Subcutaneous abdominal adipose tissue (tissue), 5 donors: ENCODE data around the gene CADM1.

Source experiments
- H3K27ac ChIP-seq: one replicate; pipeline ENCODE4 v1.7.0; 2013; ENCODE audit warnings: low read depth, mild to moderate bottlenecking, inconsistent platforms, low read length, moderate library complexity
- H3K27me3 ChIP-seq, 5 donors: one replicate each; pipeline ENCODE4 v1.7.0; 2013; ENCODE audit warnings: low read length in 5 of 5, inconsistent platforms in 1 of 5; ENCODE audit not compliant: control insufficient read depth in 5 of 5, insufficient read depth in 4 of 5
- H3K36me3 ChIP-seq, 5 donors: one replicate each; pipeline ENCODE4 v1.7.0; 2013; ENCODE audit warnings: low read length in 5 of 5; ENCODE audit not compliant: control insufficient read depth in 5 of 5, insufficient read depth in 5 of 5
- H3K4me1 ChIP-seq, 5 donors: one replicate each; pipeline ENCODE4 v1.7.0; 2013; ENCODE audit warnings: low read length in 5 of 5, mild to moderate bottlenecking in 3 of 5, moderate library complexity in 1 of 5; ENCODE audit not compliant: control insufficient read depth in 5 of 5, insufficient read depth in 5 of 5
- H3K4me3 ChIP-seq, 5 donors: one replicate each; pipeline ENCODE4 v1.7.0; 2013; ENCODE audit warnings: low read length in 5 of 5, low read depth in 1 of 5
- H3K9ac ChIP-seq, 5 donors: one replicate each; pipeline ENCODE4 v1.7.0; 2013; ENCODE audit warnings: low read length in 5 of 5, mild to moderate bottlenecking in 4 of 5, moderate library complexity in 3 of 5
- H3K9me3 ChIP-seq, 5 donors: one replicate each; pipeline ENCODE4 v1.7.0; 2013; ENCODE audit warnings: low read length in 5 of 5; ENCODE audit not compliant: control insufficient read depth in 5 of 5
- donor health status: healthy.
- donor health status: healthy.
- donor health status: healthy.
- donor health status: healthy.
- donor health status: healthy.

Gene CADM1

GRCh38 chr11:115145324-115145723 lies 358.9 kb downstream of the CADM1 start:
- Histone ChIP-seq H3K4me3 (no peak overlapping the region), H3K27me3 (peaks cover 0 to 15% (median 7%) of the 10 kb centered on the region in 5 donors), H3K9ac (no peak overlapping the region), H3K4me1 (peaks cover 0 to 5% (median 0%) of the 10 kb centered on the region in 5 donors), H3K27ac (no peak overlapping the region), H3K9me3 (no peaks in the 10 kb centered on the region), H3K36me3 (no peaks in the 10 kb centered on the region)

DNA sequence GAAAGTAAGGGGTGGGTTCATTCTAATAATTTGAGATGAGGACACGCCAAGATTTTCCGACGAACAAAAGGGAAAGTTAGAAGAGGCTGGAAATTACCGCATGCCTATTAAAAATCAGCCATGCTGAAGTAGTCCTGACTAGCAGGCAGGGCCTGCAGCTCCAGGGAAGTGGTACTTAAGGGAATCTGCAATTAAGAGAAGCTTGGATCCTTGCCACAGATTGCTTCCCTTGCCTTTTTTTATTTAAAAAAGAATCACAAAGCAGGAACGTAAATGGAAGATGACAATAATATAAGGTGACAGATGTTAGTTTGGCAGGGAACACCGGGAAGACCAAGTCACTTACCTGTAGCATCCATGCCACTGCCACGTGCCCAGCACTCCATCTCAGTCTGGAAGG lies 359.3 kb downstream of the CADM1 start:
- no peaks in the 10 kb centered on the region for H3K36me3 ChIP-seq
- no peaks in the 10 kb centered on the region for H3K9me3 ChIP-seq
- H3K4me1 ChIP-seq = peaks cover 0 to 5% (median 0%) of the 10 kb centered on the region in 5 donors
- H3K4me3 ChIP-seq = no peak overlapping the region
- H3K27ac ChIP-seq = no peak overlapping the region
- no peak overlapping the region for H3K9ac ChIP-seq
- H3K27me3 ChIP-seq = peaks cover 0 to 19% (median 7%) of the 10 kb centered on the region in 5 donors

DNA sequence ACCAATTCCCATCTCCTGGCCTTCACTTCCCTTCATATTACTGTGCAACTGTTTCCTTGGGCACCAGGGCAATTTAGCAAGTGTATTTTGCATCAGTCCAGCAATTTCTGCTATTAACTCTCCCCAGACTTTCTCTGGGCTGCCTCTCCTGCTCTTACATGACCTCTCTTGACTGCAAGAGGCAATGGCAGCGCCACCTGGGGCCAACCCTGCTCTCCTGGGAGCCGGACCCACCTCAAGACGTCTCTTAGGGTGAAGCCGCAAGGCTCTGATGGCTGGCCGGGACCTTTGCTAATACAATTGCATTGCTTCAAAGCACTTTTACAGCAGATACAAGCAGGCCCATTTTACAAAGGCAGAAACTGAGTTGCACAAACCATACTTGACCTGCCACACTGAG lies 360.2 kb downstream of the CADM1 start:
- peaks cover 0 to 5% (median 0%) of the 10 kb centered on the region in 5 donors for H3K4me1 ChIP-seq
- H3K36me3 ChIP-seq = no peaks in the 10 kb centered on the region
- peaks cover 0 to 22% (median 7%) of the 10 kb centered on the region in 5 donors for H3K27me3 ChIP-seq
- no peak overlapping the region for H3K27ac ChIP-seq
- no peak overlapping the region for H3K9ac ChIP-seq
- no peaks in the 10 kb centered on the region for H3K9me3 ChIP-seq
- H3K4me3 ChIP-seq = no peak overlapping the region

DNA sequence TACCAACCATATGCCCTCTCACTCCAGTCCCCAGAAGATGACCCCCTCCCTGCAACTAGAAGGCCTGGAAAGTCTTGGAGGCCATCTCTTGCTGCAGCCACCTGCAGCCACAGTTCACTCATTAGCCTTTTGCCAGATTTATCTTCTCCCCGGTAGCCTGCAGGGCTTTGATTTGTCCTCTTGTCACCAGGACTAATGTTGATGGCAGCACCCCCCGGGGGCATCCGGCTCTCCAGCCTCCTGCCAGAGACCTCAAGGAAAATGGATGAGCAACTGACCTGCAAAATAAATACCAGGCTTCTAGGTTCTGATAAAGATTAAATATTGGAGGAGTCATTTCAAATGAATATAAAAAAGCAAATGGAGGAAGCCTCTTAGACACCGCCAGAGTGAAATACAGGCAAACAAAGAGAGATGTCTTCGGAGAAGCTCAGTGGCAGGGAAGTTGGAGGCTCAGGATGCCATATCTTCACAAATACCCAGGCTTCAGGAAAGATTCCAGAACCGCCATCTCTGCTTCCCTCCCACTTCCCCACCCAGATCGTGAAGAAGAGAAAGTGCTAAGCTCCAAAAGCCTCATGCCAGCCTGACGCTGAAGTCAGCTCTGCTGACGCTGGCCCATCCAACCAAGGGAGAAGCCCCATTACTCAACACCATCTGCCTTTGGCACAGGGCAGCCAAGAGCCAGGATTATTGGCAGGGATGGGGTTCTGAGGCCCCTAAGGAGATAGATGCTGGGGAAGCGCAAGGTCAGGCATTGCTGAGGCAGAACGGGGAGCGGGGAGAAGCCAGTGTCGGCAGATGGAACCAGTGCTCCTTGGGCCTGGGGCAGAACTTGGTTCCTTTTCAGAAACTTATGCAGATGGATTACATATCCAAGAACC lies 362.7 kb downstream of the CADM1 start:
- Histone ChIP-seq H3K4me3 (no peak overlapping the region), H3K4me1 (peaks cover 0 to 5% (median 0%) of the 10 kb centered on the region in 5 donors), H3K27ac (no peak overlapping the region), H3K9ac (no peak overlapping the region), H3K36me3 (no peaks in the 10 kb centered on the region), H3K9me3 (no peaks in the 10 kb centered on the region), H3K27me3 (peaks cover 0 to 16% (median 8%) of the 10 kb centered on the region in 5 donors)

- Histone ChIP-seq H3K27ac (no peak overlapping the region), H3K36me3 (no peaks in the 10 kb centered on the region), H3K27me3 (peaks cover 0 to 10% (median 8%) of the 10 kb centered on the region in 5 donors), H3K4me3 (no peak overlapping the region), H3K4me1 (no peaks in the 10 kb centered on the region), H3K9me3 (no peaks in the 10 kb centered on the region), H3K9ac (no peak overlapping the region)
Measured at GRCh38 chr11:115135936-115136335, 368.3 kb downstream of the CADM1 start.

DNA sequence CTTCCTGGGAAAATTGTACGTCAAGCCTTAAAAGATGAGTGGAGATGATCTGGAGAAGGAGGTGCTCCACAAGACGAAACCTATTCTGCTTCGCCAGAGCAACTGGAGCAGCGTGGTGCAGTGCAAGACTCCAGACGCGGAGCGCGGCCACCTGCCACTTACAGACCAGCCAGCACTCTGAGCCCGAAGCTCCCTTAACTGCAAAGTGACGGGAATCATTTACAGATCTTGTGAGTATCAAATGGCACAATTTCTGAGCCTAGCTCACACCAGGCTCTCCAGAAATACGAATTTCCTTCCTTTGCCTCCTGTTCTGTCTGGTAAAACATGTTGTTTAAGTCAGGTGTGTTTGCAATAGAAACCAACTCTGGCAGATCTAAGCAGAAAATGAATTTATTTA lies 369.3 kb downstream of the CADM1 start:
- H3K27me3 ChIP-seq = peaks cover 0 to 10% (median 3%) of the 10 kb centered on the region in 5 donors
- no peak overlapping the region for H3K4me3 ChIP-seq
- no peaks in the 10 kb centered on the region for H3K36me3 ChIP-seq
- no peaks in the 10 kb centered on the region for H3K9me3 ChIP-seq
- no peaks in the 10 kb centered on the region for H3K4me1 ChIP-seq
- H3K27ac ChIP-seq = no peak overlapping the region
- no peak overlapping the region for H3K9ac ChIP-seq

- Histone ChIP-seq H3K9ac (no peak overlapping the region), H3K27me3 (peaks cover 0 to 13% (median 3%) of the 10 kb centered on the region in 5 donors), H3K27ac (no peak overlapping the region), H3K9me3 (no peaks in the 10 kb centered on the region), H3K36me3 (no peaks in the 10 kb centered on the region), H3K4me1 (no peaks in the 10 kb centered on the region), H3K4me3 (no peak overlapping the region)
Measured at GRCh38 chr11:115133475-115134209, 370.6 kb downstream of the CADM1 start.

- H3K27ac ChIP-seq = no peak overlapping the region
- no peaks in the 10 kb centered on the region for H3K36me3 ChIP-seq
- H3K27me3 ChIP-seq = peaks cover 0 to 12% (median 3%) of the 10 kb centered on the region in 5 donors
- H3K9me3 ChIP-seq = no peaks in the 10 kb centered on the region
- no peaks in the 10 kb centered on the region for H3K4me1 ChIP-seq
- no peak overlapping the region for H3K9ac ChIP-seq
- no peak overlapping the region for H3K4me3 ChIP-seq
Measured at GRCh38 chr11:115132436-115133228, 371.6 kb downstream of the CADM1 start.

DNA sequence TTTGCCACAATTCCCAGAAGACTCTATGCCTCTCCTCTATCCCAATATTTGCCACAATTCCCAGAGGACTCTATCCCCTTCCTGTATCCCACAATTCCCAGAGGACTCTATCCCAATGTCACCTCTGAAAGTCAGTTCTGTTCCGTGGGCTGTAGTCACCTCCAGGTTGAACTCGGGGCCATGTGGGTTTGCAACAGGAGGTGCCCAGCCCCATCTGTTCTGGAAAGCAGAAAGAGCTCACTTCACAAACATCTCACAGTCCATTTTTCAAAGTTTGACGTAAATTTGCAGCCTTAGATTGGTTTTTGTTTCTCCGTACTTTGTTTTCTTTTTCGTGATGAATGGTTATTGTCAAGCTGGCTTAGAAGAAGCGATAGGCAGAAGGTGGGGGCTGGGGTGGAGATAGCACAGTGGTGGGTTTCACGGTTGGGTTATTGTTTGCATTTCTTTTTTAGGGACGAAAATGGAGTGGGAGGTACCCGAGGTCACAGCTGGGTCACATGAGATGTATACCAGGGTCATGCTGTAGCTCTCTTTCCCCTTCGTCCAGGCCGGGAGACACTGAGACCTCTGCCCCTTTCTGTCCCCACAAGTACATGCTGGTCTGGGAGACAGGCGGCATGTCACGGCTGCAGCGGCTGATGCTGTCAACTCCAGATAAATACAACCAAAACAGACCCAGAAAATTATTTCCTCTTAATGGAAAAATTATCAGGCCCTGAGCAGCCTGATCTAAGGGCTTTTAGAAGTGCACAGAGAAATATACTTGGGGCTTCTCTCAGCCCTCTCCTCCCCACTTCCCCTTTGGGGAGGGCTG lies 374.5 kb downstream of the CADM1 start:
- Histone ChIP-seq H3K27me3 (peaks cover 0 to 8% (median 0%) of the 10 kb centered on the region in 5 donors), H3K9me3 (no peaks in the 10 kb centered on the region), H3K9ac (no peak overlapping the region), H3K4me1 (no peaks in the 10 kb centered on the region), H3K27ac (no peak overlapping the region), H3K4me3 (no peak overlapping the region), H3K36me3 (no peaks in the 10 kb centered on the region)
